Stimulated activated CD4-positive, alpha-beta T cell treated with anti-CD3 and anti-CD28 coated beads, TNF-alpha, amount 100 ng/mL, for 4 hours (primary cell): ENCODE measurements around the gene UNC80.

Experiments used
- DNase-seq, 3 experiments: peaks; one replicate each; pipeline ENCODE4 v3.0.0-alpha.2; 2020; ENCODE audit warnings: low read depth in 3 of 3

The UNC80 gene

GRCh38 chr2:210027608-210028007 lies 256.0 kb downstream of the UNC80 start:
- no peak for DNase-seq

GRCh38 chr2:210028178-210028577 lies 256.5 kb downstream of the UNC80 start:
- DNase-seq, result no peak

DNA sequence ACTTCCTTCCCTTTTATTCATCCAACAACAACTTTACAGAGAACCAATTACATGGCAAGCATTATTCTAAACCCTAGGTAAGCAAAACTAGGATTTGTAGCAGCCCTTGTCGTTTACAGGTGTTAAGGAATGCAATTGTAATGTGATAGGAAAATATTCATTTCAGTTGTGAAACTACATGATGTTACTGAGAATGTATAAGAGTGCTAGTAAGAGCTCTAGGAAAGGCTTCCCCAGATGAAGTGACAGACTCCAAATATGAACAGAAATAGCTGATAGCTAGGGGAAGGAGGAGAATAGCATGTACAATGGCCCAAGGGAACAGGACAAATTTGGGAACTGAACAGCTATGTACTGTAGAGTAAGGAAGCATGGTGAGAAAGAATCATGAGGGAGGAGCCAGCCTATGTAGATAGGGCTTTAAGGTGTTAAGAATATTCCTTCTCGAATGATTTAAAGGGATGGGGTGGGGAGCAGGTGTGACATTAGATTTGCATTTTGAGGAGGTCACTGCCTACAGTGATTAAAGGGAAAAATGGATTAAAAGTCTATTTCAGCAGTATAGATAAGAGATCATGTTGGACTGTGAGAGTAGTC lies 262.6 kb downstream of the UNC80 start:
- DNase-seq, result no peak

DNA sequence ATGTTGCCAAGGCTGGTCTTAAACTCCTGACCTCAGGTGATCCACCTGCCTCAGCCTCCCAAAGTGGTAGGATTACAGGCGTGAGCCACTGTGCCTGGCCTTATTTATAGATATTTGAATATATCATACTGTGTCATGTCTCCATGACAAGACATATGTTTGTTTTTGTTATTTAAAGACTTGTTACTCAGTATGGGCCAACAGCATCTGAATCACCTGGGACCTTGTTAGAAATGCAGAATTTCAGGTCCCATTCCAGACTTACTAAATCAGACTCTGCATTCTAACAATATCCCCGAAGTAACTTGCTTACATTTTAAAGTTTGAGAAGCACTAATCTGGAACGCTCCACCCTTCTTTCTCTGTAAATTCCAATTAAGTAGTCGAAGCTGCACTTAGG lies 264.0 kb downstream of the UNC80 start:
- no peak for DNase-seq

- no peak for DNase-seq
Observed at GRCh38 chr2:210038078-210038477, 266.4 kb downstream of the UNC80 start.

- DNase-seq, result no peak
Observed at GRCh38 chr2:210046851-210047500, 275.3 kb downstream of the UNC80 start.
